Skin epidermis (tissue), 12 donors: Measurements from ENCODE around the gene NOP14.
"Not testable (repeated sequence)": the region's sequence is repeated elsewhere in the genome, so short reads cannot be mapped to it uniquely, and the experiment has no call there.

Source experiments
- H3K27ac ChIP-seq, 21 experiments: fragments of 200-600 bp; sonication (generic) in 11 of 21; one replicate each; pipeline ENCODE4 v1.5.0; 2020; ENCODE audit warnings: mild to moderate bottlenecking in 3 of 21, inconsistent platforms in 2 of 21, moderate library complexity in 2 of 21
- H3K4me3 ChIP-seq, 7 experiments: fragments of 200-600 bp; sonication (generic) in 2 of 7; one replicate each; pipeline ENCODE4 v1.5.0; 2020; ENCODE audit warnings: inconsistent platforms in 2 of 7, mild to moderate bottlenecking in 2 of 7, moderate library complexity in 1 of 7

Gene NOP14

GRCh38 chr4:2963175-2963965, at the start of gene NOP14, which contains the start of gene GRK4:
TSS of gene NOP14 (minus strand) at chr4:2963406. CDS start at chr4:2963319, 87 bp downstream.
TSS of gene GRK4 (plus strand) at chr4:2963571. CDS start at chr4:2964071, 500 bp downstream.
- Histone ChIP-seq H3K4me3 (peak within 1 kb of the TSS; percentile 70 to 99 (median 94)), H3K27ac (peak within 1 kb of the TSS; percentile 71 to 98 (median 90))

DNA sequence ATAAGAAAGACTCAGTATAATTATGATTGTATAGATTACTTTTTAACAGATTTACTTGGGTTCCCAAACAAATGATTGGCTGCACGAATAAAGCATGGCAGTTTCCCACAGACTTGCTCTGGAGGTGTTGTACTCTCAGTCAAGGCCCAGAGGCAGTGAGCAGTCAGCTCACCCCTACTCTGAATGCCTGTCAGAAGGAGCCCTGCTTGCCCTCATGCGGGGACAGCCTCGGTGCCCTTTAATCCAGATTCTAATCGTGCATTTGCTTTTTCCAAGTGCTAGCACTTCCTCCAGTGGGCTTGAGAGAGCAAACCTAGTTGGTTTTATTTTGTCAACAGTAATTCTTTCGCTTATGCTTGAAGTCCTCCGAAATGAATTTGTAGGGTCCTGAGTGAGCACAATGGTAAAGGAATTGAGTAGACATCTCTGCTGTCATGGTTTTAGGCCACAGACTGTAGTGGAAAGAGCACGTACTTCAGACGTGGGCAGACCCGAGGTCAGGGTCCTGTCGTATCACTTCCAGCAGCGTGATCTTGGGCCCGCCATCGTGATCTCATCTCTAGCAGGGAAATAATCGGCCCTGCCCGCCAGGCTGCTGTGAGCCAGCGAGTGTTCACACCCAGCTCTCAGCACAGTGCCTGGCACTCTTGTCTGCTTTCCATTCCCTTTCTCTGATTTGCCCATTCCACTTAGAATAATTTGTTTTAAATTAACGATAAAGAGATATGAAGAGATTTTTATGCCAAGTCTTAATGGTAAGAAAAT, 48.4 kb upstream of the NOP14 start:
- H3K27ac ChIP-seq = peak overlapping the region in 6 of 21 experiments; percentile 20 to 73 (median 35)
- no peak overlapping the region for H3K4me3 ChIP-seq

- Histone ChIP-seq H3K27ac (peak overlapping the region in 14 of 21 experiments; percentile 13 to 80 (median 64)), H3K4me3 (no peak overlapping the region)
Measured at GRCh38 chr4:3010998-3011397, 47.8 kb upstream of the NOP14 start.

DNA sequence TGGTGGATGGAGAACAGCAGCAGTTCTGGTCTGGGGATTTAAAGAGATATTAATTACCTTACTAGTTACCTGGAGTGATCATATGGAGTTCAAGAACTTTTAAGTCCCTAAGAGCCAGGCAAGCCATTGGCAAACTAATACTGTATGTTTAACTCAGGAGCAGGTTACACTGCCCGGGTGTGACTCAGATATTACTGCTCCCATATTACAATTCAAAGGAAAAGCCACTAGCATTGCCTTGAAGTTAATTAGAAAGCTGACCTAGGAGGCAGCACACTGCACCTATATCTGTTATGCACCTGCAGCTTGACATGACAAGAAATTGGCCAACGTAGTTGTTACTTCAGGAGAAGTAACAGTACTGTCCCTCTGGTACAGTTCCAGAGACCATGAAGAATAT, 47.4 kb upstream of the NOP14 start:
- no peak overlapping the region for H3K4me3 ChIP-seq
- peak overlapping the region in 18 of 21 experiments; percentile 13 to 80 (median 56) for H3K27ac ChIP-seq

DNA sequence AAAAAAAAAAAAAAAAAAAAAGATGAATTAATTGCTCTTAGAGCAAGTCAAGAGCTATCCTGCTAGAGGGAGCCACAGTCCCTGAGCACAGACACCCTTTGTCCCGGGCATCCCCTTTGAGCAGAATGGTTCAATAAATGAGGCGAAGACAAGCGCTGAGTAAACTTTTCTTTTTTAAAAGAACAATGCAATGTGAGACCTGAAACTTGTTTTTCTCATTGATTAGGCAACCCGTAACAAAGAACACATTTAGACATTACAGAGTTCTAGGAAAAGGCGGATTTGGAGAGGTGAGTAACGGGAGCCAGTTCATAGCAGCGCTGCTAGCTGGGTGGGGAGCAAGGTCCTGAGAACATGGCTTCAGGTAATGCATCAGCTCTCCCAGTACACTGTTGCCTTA, 46.2 kb upstream of the NOP14 start:
- H3K27ac ChIP-seq = peak overlapping the region in 15 of 21 experiments; percentile 12 to 80 (median 54)
- H3K4me3 ChIP-seq = no peak overlapping the region

DNA sequence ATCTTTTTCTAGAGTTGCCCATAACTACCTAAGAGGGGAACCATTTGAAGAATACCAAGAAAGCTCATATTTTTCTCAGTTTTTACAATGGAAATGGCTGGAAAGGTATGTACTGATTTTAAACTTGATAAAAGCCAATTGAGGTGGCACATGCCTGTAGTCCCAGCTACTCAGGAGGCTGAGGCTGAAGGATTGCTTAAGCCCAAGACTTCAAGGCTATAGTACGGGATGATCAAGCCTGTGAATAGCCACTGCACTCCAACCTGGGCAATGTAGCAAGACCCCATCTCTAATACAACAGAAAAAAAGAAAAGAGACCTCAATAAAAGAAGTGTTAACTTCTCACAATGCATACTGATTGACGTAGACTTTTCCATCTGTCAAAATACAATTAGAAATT, 44.5 kb upstream of the NOP14 start:
- Histone ChIP-seq H3K27ac (no peak overlapping the region), H3K4me3 (no peak overlapping the region)

DNA sequence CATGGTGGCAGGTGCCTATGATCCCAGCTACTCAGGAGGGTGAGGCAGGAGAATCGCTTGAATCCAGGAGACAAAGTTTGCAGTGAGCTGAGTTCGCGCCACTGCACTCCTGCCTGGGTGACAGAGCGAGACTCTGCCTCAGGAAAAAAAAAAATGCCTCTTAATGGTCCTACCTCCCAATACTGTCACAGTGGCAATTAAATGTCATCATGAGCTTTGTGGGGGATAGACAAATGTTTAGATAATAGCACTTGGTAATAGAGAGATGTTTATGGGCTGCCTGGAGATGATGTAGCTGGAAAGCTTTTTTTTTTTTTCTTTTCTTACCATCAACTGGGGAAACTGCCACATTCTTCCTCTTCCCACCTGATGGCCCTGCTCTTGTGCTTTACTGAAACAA, 33.2 kb upstream of the NOP14 start:
- Histone ChIP-seq H3K4me3 (no peak overlapping the region), H3K27ac (no peak overlapping the region)

DNA sequence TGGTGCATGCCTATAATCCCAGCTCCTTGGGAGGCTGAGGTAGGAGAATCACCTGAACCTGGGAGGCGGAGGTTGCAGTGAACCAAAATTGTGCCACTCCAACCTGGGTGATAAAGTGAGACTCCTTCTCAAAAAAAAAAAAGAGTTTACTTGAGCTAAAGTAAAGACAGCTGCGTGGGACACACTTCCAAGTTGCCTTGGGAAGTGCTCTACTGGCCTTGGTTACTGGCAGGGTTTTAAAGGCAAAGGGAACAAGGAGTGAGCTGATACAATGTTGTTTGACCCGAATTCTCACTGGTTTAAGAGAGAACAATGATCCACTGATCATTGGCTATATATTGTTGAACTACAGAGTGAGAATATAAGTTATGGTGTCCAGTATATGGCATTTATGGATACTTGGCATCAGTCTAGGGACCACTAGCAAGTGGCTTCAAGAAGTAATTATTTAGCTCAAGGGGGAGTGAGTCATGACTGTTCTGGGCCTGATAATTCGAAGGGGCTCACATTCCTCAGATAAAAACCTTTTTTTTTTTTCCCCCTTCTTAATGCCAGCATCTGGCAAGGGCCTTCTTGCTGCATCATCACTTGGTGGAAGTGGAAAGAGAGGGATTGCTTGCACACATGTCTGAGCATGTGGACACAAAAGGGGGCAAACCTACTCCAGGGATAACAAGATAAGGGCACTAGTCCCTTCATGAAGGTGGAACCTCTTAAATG, 32.5 kb upstream of the NOP14 start:
- Histone ChIP-seq H3K27ac (no peak overlapping the region), H3K4me3 (no peak overlapping the region)

DNA sequence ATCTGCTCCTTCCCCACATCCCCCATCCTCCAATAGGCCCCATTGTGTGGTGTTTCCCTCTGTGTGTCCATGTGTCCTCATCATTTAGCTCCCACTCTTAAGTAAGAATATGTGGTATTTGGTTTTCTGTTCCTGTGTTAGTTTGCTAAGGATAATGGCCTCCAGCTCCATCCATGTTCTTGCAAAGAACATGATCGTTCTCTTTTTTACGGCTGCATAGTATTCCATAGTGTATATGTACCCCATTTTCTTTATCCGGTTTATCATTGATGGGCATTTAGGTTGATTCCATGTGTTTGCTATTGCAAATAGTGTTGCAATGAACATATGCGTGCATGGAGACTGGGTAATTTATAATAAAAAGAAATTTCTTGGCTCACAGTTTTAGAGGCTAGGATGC, 31.7 kb upstream of the NOP14 start:
- H3K4me3 ChIP-seq = no peak overlapping the region

DNA sequence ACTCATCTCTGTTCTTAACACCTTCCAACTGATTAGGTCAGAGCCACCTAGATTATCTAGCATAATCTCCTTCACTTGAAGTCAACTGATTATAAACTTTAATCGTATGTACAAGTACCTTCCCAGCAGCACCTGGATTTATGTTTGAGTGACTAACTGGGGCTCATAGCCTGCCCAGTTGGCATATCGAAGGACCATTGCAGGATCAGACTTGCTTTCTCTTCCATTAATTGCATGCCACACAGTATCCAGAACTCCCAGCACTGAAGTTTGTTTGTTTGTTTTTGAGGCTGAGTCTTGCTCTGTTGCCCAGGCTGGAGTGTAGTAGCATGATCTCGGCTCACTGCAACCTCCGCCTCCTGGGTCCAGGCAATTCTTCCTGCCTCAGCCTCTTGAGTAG, 28.0 kb upstream of the NOP14 start:
- H3K4me3 ChIP-seq = no peak overlapping the region
- no peak overlapping the region for H3K27ac ChIP-seq

More for the DNA sequence above, 31.7 kb upstream of the NOP14 start:
- H3K27ac ChIP-seq = no peak overlapping the region

DNA sequence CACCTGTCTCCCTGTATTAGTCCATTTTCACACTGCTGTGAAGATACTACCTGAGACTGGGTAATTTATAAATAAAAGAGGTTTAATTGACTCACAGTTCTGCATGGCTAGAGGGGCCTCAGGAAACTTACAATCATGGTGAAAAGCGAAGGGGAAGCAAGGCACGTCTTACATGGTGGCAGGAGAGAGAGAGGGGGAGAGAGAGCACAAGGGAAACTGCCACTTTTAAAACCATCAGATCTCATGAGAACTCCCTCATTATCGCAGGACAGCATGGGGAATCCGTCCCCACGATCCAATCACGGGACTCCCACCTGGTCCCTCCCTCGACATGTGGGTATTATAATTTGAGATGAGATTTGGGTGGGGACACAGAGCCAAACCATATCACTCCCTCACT, 20.5 kb upstream of the NOP14 start:
- not testable (repeated sequence) for H3K27ac ChIP-seq, H3K4me3 ChIP-seq

DNA sequence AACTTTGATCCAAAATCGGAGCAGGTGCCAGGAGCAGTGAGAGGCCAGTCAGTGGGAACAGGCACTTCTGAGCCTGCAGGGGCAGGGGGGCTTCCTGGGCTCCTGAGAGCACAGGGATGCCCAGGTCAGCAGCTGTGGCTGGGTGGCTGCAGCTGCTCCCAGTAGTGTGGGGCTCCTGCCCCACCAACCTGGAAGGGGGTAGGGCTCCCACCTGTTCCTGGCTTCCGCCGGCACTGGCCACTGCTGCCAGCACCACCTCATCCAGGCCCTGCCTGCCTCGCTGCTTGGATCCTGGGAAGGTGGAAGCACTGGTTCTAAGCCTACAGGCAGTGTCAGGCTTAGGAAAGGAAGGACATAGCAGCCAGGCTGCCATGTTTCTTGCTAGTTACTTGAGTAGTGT, 18.8 kb upstream of the NOP14 start:
- Histone ChIP-seq H3K27ac (no peak overlapping the region), H3K4me3 (no peak overlapping the region)

- Histone ChIP-seq H3K27ac (no peak overlapping the region), H3K4me3 (no peak overlapping the region)
Measured at GRCh38 chr4:2981256-2981819, 18.1 kb upstream of the NOP14 start.

GRCh38 chr4:2977211-2978088, 14.2 kb upstream of the NOP14 start:
- Histone ChIP-seq H3K27ac (peak overlapping the region in 1 of 21 experiments; percentile 40), H3K4me3 (no peak overlapping the region)

DNA sequence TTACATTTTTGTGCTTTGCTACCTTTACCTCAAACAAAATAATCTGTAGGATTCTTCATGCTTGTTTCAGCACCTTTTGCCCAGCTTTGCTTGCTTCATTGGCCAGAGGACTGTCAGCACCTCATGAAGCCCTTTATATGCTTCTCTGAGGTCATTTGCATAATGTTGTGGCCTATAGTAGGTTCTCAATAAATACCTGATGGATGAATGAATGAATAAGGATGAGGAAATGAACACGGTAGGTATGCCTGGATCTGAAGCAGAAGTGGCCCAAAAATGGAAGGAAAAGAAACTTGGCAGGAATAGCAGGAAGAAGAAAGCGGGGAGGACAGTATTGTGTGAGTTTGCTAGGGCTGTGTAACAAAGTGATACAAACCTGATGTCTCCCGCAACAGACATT, 8.1 kb upstream of the NOP14 start:
- no peak overlapping the region for H3K27ac ChIP-seq
- H3K4me3 ChIP-seq = no peak overlapping the region

DNA sequence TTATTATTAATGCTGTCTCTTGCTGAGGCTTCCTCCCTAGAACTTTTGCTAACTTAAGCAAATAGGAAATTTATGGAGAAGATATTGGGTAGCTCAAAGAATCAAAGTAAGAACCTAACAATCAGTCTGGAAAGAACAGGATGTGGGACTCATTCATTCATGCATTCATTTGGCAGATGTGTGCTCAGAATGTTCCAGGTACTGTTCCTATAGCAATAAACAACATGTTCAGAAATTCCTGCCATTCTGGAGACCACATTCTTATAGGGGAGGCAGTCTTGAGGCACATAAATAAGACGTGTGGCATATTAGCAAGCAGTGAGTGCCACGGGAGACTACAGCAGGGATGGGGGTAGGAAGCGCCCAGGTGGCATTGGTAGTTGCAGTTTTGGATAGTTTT, 5.2 kb upstream of the NOP14 start:
- no peak overlapping the region for H3K27ac ChIP-seq
- no peak overlapping the region for H3K4me3 ChIP-seq

DNA sequence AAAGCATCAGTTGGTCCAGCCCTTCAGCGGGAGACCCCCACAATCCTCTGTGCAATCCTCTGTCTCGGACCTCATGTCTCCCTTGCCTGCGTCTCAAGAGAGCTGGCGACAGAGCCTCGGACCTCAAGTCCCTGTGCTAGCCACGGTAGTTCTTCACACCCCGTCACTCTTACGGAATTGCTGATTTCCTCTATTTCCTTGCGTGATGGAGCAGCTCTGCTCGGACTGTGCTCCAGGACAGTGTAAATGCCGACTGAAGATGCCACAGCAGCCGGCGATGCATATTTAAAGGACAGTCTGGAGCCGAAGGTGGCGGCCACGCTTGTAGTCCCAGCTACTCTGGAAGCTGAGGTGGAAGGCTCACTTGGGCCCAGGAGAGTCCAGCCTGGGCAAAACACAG, 2.1 kb upstream of the NOP14 start:
- Histone ChIP-seq H3K27ac (no peak overlapping the region), H3K4me3 (no peak overlapping the region)

- H3K4me3 ChIP-seq = peak overlapping the region in 2 of 7 experiments; percentile 94 to 95
- H3K27ac ChIP-seq = peak overlapping the region in 2 of 21 experiments; percentile 84 to 98
Measured at GRCh38 chr4:2964706-2965258, 1.6 kb upstream of the NOP14 start.
